ENCODE results near the gene TANK.

- TF ChIP-seq CTCF (conservative IDR thresholded peaks at IDR 0.05), result no peak
- no peak for TF ChIP-seq ZFX (IDR thresholded peaks at IDR 0.05)
Observed at GRCh38 chr2:161117506-161117905, 42.7 kb upstream of the TANK start.

Measured in C4-2B (cell line).